Measurements from ENCODE around the gene SSTR5.

The SSTR5 gene

GRCh38 chr16:1055557-1055924 is 17.0 kb upstream of the SSTR5 start:
- no peak for DNase-seq

GRCh38 chr16:1056196-1056595 is 16.4 kb upstream of the SSTR5 start:
- DNase-seq: no peak

- DNase-seq: peak; percentile 5
Observed at GRCh38 chr16:1057252-1057932, 15.2 kb upstream of the SSTR5 start.

- no peak for DNase-seq
Observed at GRCh38 chr16:1058216-1058615, 14.3 kb upstream of the SSTR5 start.

GRCh38 chr16:1059310-1059709 is 13.2 kb upstream of the SSTR5 start:
- no peak for DNase-seq

- DNase-seq: no peak
Observed at GRCh38 chr16:1060416-1061340, 11.9 kb upstream of the SSTR5 start.

- no peak for DNase-seq
Observed at GRCh38 chr16:1061769-1062505, 10.6 kb upstream of the SSTR5 start.

- DNase-seq: no peak
Observed at GRCh38 chr16:1062895-1063294, 9.7 kb upstream of the SSTR5 start.

GRCh38 chr16:1063728-1064127 is 8.8 kb upstream of the SSTR5 start:
- DNase-seq: no peak

- DNase-seq: no peak
Observed at GRCh38 chr16:1065469-1066128, 6.9 kb upstream of the SSTR5 start.

GRCh38 chr16:1066584-1067172 is 5.9 kb upstream of the SSTR5 start:
- no peak for DNase-seq

- DNase-seq: no peak
Observed at GRCh38 chr16:1067629-1068028, 4.9 kb upstream of the SSTR5 start.

GRCh38 chr16:1068451-1068850 is 4.1 kb upstream of the SSTR5 start:
- no peak for DNase-seq

GRCh38 chr16:1069154-1069553 is 3.4 kb upstream of the SSTR5 start:
- DNase-seq: no peak

- DNase-seq: no peak
Observed at GRCh38 chr16:1070084-1070863, 2.3 kb upstream of the SSTR5 start.

GRCh38 chr16:1070864-1071408 is 1.6 kb upstream of the SSTR5 start:
- DNase-seq: no peak

- no peak for DNase-seq
Observed at GRCh38 chr16:1071561-1072225, 854 bp upstream of the SSTR5 start.

GRCh38 chr16:1073262-1073558 is 663 bp downstream of the SSTR5 start:
- DNase-seq: no peak

- DNase-seq: no peak
Observed at GRCh38 chr16:1073566-1074378, 1.2 kb downstream of the SSTR5 start.

GRCh38 chr16:1074379-1074649 is 1.8 kb downstream of the SSTR5 start:
- DNase-seq: no peak
